GM19468 (cell line): ENCODE results near the gene MTM1.

Experiments used
- ATAC-seq: cut with Tn5 transposase; IDR thresholded peaks from one replicate; pipeline ENCODE4 v1.9.1; 2021; ENCODE audit warnings: mild to moderate bottlenecking, moderate library complexity, moderate number of reproducible peaks; ENCODE audit not compliant: unreplicated experiment; ENCODE audit errors: extremely low read depth

MTM1 gene

DNA sequence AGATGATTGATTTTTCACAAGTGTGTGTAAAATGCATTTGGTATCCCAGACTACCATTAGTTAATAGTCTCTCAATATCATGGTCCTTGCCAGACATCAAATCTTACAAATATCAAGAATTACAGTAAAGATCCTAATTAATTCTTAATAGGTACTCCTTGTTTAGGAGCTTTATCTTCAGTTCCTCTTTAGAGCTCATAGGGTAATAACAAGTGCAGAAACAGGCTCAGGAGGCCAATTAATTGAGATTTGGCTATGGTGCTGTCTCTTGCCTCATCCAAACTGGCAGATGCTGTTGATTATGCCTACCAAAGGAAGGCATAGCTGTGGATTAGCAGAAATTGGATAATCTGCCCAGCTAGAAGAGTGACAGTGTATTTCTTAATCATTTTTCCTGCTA is 131.7 kb downstream of the MTM1 start:
- ATAC-seq = no peak

DNA sequence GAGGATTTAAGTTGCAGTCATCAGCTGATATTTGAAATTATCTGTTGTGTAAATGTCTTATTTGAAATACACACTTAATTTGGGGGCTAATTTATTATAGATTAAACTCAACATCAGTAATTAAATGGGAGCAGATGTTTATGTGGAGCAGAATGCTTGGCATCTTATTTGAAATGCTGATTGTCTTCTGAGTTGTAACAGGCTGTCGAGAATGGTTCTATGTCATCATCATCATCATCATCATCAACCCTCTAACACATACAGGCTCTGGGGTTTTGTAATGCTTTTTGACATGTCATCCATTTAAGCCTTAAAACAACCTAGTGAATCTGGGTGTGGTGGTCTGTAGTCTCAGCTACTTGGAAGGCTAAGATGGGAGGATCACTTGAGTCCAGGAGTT is 133.0 kb downstream of the MTM1 start:
- no peak for ATAC-seq

GRCh38 chrX:150702966-150703694 is 134.7 kb downstream of the MTM1 start:
- ATAC-seq = no peak

- no peak for ATAC-seq
Observed at GRCh38 chrX:150703695-150703974, 135.2 kb downstream of the MTM1 start.

DNA sequence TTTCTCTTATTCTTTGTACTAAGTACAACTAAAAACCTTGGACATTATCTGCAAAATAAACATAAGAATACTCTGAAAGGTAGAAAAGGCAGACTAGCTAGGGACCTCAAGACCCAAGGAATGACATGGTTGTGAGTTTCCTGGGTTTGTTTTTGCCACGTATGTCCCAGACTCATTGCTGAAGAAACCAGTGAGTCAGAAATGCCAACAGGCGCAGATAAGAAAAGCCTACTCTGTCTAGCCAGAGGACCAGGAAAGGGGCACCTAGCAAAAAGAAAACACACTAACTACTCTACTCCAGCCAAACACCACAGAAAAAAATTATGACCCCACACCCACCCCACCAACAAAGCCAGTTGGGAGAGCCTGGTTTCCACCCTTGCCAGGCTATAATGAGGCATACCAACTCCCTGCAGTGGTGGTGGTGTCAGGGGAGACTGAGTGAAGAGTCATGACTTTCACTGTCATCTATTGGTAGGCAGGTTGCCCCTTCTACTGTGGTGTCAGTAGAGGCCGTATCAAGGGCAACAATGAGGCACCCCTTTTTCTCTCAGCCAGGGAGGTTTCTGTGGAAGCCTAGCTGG is 135.7 kb downstream of the MTM1 start:
- no peak for ATAC-seq

DNA sequence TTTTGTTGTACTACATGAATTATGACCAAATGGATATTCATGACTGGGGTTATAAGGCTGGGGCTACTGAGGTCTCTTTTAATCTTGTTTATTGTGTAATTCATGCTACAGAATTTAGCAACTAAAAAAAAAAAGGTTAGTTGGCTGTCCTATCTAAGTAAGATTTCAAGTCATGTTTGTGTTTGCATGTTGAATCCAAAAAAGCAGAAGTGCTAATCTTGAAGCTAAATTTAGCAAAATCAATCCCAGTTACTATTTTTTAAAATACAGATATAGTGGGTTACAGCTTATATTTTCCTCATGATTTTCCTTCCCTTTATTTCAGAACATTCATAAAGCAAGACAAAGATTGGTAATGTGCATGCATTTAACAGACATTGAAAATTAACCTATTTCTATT is 144.2 kb downstream of the MTM1 start:
- no peak for ATAC-seq

- no peak for ATAC-seq
Observed at GRCh38 chrX:150715184-150715583, 146.8 kb downstream of the MTM1 start.

DNA sequence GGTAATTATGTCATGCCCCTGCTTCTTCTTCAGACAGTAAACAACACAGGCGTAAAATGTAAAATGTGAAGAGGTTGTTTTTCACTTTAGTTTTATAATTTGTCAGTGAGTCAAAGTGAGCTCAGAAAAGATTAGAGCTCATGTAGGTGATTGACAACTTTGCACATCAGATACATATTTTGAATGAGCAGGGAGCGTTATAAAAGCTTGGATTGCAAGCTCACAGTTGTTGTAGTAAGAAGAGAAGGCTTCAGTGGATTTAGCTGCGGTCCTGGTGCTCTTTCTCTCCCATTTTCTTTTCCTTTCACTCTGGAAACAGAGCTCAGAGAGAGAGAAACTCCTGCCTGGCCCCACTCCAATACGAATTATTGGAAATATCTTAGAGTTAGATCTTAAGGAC is 151.2 kb downstream of the MTM1 start:
- ATAC-seq = no peak
